ENCODE measurements around the gene ICAM1. TPM values are rescaled to one million over a fixed set of nuclear protein-coding genes. Genes with fewer than 3 reads are reported as not detected.

The ICAM1 gene
- total RNA-seq, 6 experiments from 2014 or later, result 4.6 to 186 (median 38.5) TPM

DNA sequence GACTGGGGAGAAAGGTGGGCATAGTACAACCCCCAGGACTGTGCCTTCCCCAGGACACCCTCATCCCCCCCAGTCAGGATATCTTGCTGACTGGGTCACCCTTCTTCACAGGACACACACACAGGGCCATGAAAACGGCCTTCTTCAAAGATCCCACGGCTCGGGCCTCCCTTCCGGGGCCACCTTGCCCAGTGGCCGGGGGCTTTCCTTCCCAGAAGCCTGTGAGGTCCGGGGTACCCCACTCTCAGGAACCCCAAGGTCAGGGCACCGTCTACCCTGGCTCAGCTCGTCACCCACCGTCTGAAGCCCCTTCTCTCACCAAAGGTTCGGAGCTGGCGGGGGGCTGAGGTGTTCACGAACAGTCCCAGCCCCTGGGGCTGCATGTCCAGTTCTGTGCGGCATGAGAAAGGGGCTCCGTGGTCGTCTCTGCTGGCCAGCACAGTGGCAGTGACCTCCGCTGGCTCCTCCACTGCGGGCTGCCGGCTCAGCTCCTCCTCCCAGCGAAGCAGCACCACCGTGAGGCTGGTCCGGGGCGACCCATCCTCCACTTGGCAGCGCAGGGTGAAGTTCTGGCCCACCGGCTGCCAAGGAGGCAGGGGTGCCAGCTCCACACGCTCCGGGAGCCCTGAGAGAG lies 64.5 kb downstream of the ICAM1 start:
- H3K27ac ChIP-seq, result peak overlapping the region; percentile 33 to 70 (median 54)
- TF ChIP-seq, protein P1, sequence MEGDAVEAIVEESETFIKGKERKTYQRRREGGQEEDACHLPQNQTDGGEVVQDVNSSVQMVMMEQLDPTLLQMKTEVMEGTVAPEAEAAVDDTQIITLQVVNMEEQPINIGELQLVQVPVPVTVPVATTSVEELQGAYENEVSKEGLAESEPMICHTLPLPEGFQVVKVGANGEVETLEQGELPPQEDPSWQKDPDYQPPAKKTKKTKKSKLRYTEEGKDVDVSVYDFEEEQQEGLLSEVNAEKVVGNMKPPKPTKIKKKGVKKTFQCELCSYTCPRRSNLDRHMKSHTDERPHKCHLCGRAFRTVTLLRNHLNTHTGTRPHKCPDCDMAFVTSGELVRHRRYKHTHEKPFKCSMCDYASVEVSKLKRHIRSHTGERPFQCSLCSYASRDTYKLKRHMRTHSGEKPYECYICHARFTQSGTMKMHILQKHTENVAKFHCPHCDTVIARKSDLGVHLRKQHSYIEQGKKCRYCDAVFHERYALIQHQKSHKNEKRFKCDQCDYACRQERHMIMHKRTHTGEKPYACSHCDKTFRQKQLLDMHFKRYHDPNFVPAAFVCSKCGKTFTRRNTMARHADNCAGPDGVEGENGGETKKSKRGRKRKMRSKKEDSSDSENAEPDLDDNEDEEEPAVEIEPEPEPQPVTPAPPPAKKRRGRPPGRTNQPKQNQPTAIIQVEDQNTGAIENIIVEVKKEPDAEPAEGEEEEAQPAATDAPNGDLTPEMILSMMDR (IDR thresholded peaks at IDR 0.05), result no peak
- peak; percentile 17 for TF ChIP-seq POLR2A (IDR thresholded peaks at IDR 0.05)
- peak overlapping the region; percentile 21 to 94 (median 90) for H3K4me3 ChIP-seq
- ATAC-seq (peak in 3 of 4 donors; percentile 5 to 57 (median 21)), DNase-seq (peak in 2 of 3 donors; percentile 52 to 72)
- H3K27me3 ChIP-seq, result no peaks in the 10 kb centered on the region
- H3K4me1 ChIP-seq, result peaks cover 0 to 27% (median 13%) of the 10 kb centered on the region in 4 donors
- WGBS (ENCODE audit: insufficient coverage, low coverage, low lambda C conversion rate, missing lambda C conversion rate), result 76% methylated on average over 11 of the region's 26 CpGs
- no peaks in the 10 kb centered on the region for H3K9me3 ChIP-seq
- peaks cover 0 to under 1% (median 0%) of the 10 kb centered on the region in 4 donors for H3K36me3 ChIP-seq
- intact Hi-C loops (cut with DNase I), result loop anchor here in 1 of 2 donors (10.0 kb wide), 1 partner anchor 49 kb away; the partner anchor contains the start of gene TYK2

Small RNA genes within 50 kb of the gene (microRNA-seq; reads per million reads assigned to microRNA genes)
- 0 reads per million in 2 donors for gene MIR4322

Small RNA genes within 50 kb of the gene (small RNA-seq; reads per million reads assigned to genes)
- gene AC011511.1 (0 reads per million in 2 experiments), gene AC011511.4 (0 reads per million in 2 experiments), gene MIR4322 (0 reads per million in 2 experiments)

Other genes starting within 250 kb of the ICAM1 start
- gene SHFL, start 184.8 kb upstream of the ICAM1 start, total RNA-seq, result 100 to 1,000 TPM in 1 of 6 experiments, 10 to 100 TPM in 5; 68.5 to 119 (median 88.9) TPM
- gene ANGPTL6, start 168.4 kb upstream of the ICAM1 start, total RNA-seq, result 10 to 100 TPM; 12.6 to 18.6 (median 15.0) TPM
- 10 to 100 TPM; 11.2 to 19.9 (median 18.4) TPM for gene PPAN, start 164.8 kb upstream of the ICAM1 start, total RNA-seq
- gene P2RY11, start 159.4 kb upstream of the ICAM1 start, total RNA-seq, result 1 to 10 TPM; 2.9 to 6.8 (median 5.0) TPM
- gene EIF3G, start 151.2 kb upstream of the ICAM1 start, total RNA-seq, result 100 to 1,000 TPM in 2 of 6 experiments, 10 to 100 TPM in 4; 68.5 to 142 (median 81.4) TPM
- gene DNMT1, start 76.2 kb upstream of the ICAM1 start, total RNA-seq, result 10 to 100 TPM; 12.6 to 37.3 (median 24.4) TPM
- gene S1PR2, start 39.8 kb upstream of the ICAM1 start, total RNA-seq, result 1 to 10 TPM; 1.7 to 6.6 (median 4.1) TPM
- 100 to 1,000 TPM in 1 of 6 experiments, 10 to 100 TPM in 5; 33.7 to 109 (median 38.2) TPM for gene MRPL4, start 18.9 kb upstream of the ICAM1 start, total RNA-seq
- gene ICAM4, start 15.8 kb downstream of the ICAM1 start, total RNA-seq, result 1 to 10 TPM in 1 of 6 experiments, under 1 TPM in 2, not detected in 3; 0.62 to 1.6 (median 0.80) TPM
- under 1 TPM in 3 of 6 experiments, not detected in 3; 0.06 to 0.27 (median 0.24) TPM for gene ICAM5, start 18.8 kb downstream of the ICAM1 start, total RNA-seq
- 1 to 10 TPM in 5 of 6 experiments, under 1 TPM in 1; 0.62 to 4.4 (median 1.5) TPM for gene ZGLP1, start 38.7 kb downstream of the ICAM1 start, total RNA-seq
- gene FDX2, start 44.9 kb downstream of the ICAM1 start, total RNA-seq, result 10 to 100 TPM in 4 of 6 experiments, 1 to 10 TPM in 2; 8.9 to 17.1 (median 10.7) TPM
- 1 to 10 TPM; 5.2 to 9.5 (median 7.1) TPM for gene RAVER1, start 62.4 kb downstream of the ICAM1 start, total RNA-seq
- 10 to 100 TPM; 11.4 to 35.5 (median 22.4) TPM for gene ICAM3, start 68.5 kb downstream of the ICAM1 start, total RNA-seq
- 100 to 1,000 TPM in 1 of 6 experiments, 10 to 100 TPM in 5; 63.9 to 106 (median 72.9) TPM for gene TYK2, start 109.5 kb downstream of the ICAM1 start, total RNA-seq
- gene CDC37, start 132.4 kb downstream of the ICAM1 start, total RNA-seq, result 10 to 100 TPM; 39.6 to 74.9 (median 50.1) TPM
- gene PDE4A, start 149.4 kb downstream of the ICAM1 start, total RNA-seq, result 1 to 10 TPM; 1.2 to 5.8 (median 2.7) TPM
- 10 to 100 TPM; 36.7 to 60.7 (median 41.2) TPM for gene KEAP1, start 232.2 kb downstream of the ICAM1 start, total RNA-seq
- gene S1PR5, start 246.3 kb downstream of the ICAM1 start, total RNA-seq, result under 1 TPM in 5 of 6 experiments, not detected in 1; 0.20 to 0.43 (median 0.35) TPM

Measured in right lobe of liver (tissue), 6 donors.